Panc1 (cell line): ENCODE data around the gene RGPD8. TPM values are rescaled to one million over a fixed set of nuclear protein-coding genes. Genes with fewer than 3 reads are reported as not detected.

Source experiments
- ATAC-seq: fragments of 200-7000 bp; cut with Tn5 transposase; 2 replicates; pipeline ENCODE4 v1.9.1; 2020; ENCODE audit warnings: mild to moderate bottlenecking, moderate library complexity
- BruUV-seq: library from RNA; stranded (reverse); fragments of 400-500 nt; replicated peaks from 2 replicates; lab custom pipeline; 2021; lab: Mats Ljungman, UMichigan
- CTCF ChIA-PET: fragments of 300-600 bp; sonication (Branson Sonifier 250); formaldehyde crosslinking; loops from one replicate; lab custom pipeline; 2022; ENCODE audit warnings: antibody characterized with exemption; lab: Charles Lee
- POLR2A ChIA-PET: fragments of 300-600 bp; sonication (Branson Sonifier 250); formaldehyde crosslinking; loops from one replicate; lab custom pipeline; 2022; ENCODE audit warnings: antibody characterized with exemption; lab: Charles Lee
- DNase-seq: peaks from one replicate; pipeline ENCODE4 v3.0.0-alpha.2; 2010; ENCODE audit warnings: low read depth, low spot score
- H3K27ac ChIP-seq: 2 replicates; pipeline ENCODE4 v1.5.1; 2011; ENCODE audit warnings: mild to moderate bottlenecking, low read length, inconsistent platforms
- H3K27me3 ChIP-seq: fragments of 200-500 bp; sonication (Bioruptor generic); 2 replicates; pipeline ENCODE4 v1.6.0; 2014; ENCODE audit warnings: low read length, inconsistent platforms; ENCODE audit not compliant: control insufficient read depth, insufficient read depth
- H3K36me3 ChIP-seq: fragments of 200-500 bp; sonication (Bioruptor generic); 2 replicates; pipeline ENCODE4 v1.5.1; 2014; ENCODE audit warnings: inconsistent platforms, mild to moderate bottlenecking, low read length, moderate library complexity; ENCODE audit not compliant: control insufficient read depth, insufficient read depth
- H3K4me1 ChIP-seq: 2 replicates; pipeline ENCODE4 v1.5.1; 2011; ENCODE audit warnings: inconsistent platforms, mild to moderate bottlenecking, low read length, moderate library complexity; ENCODE audit not compliant: control insufficient read depth, insufficient read depth
- H3K4me3 ChIP-seq, 2 experiments: 2 replicates each; pipeline ENCODE4 v1.5.1; 2011 to 2012; ENCODE audit warnings: low read depth in 2 of 2, low read length in 2 of 2, mild to moderate bottlenecking in 2 of 2, inconsistent platforms in 1 of 2, moderate library complexity in 1 of 2
- H3K9me3 ChIP-seq: fragments of 200-500 bp; sonication (Bioruptor generic); 2 replicates; pipeline ENCODE4 v1.5.1; 2014; ENCODE audit warnings: low read depth, mild to moderate bottlenecking, inconsistent platforms, low read length, moderate library complexity; ENCODE audit not compliant: control insufficient read depth, insufficient read depth
- POLR2AphosphoS5 ChIP-seq: IDR thresholded peaks from 2 replicates; pipeline ENCODE4 v1.6.1; 2012; ENCODE audit warnings: mild to moderate bottlenecking, low read depth, low read length, moderate library complexity
- REST ChIP-seq, 2 experiments: IDR thresholded peaks; 2 replicates each; pipeline ENCODE4 v1.6.1; 2011 to 2012; ENCODE audit warnings: low read depth in 2 of 2, control low read depth in 1 of 2, low read length in 1 of 2, mild to moderate bottlenecking in 1 of 2, moderate library complexity in 1 of 2; ENCODE audit not compliant: insufficient read depth in 1 of 2
- SIN3A ChIP-seq: IDR thresholded peaks from 2 replicates; pipeline ENCODE4 v1.6.1; 2012; ENCODE audit warnings: low read depth, mild to moderate bottlenecking, low read length, moderate library complexity, borderline replicate concordance; ENCODE audit not compliant: insufficient read depth
- TCF7L2 ChIP-seq: IDR thresholded peaks from 2 replicates; pipeline ENCODE4 v1.6.1; 2011; ENCODE audit warnings: mild to moderate bottlenecking, low read depth, low read length, inconsistent platforms
- in situ Hi-C: cut with HindIII; loops from 2 replicates; pipeline ENCODE4 v1.10.0; 2016; ENCODE audit warnings: low sequenced_read_pairs, low pct_unique_long_range_greater_than_20kb
- intact Hi-C: fragments of 100-400 bp; cut with micrococcal nuclease; formaldehyde crosslinking; loops from one replicate; pipeline ENCODE4 v1.10.0; 2022; ENCODE audit not compliant: unreplicated experiment
- total RNA-seq: library from RNA; stranded (reverse); gene quantifications from one replicate; pipeline ENCODE4 v1.2.1, GENCODE V29; 2021; ENCODE audit not compliant: unreplicated experiment
- TF ChIP-seq, protein P1 (sequence below): fragments of 450-650 bp; IDR thresholded peaks from 2 replicates; pipeline ENCODE4 v1.5.1; 2017; ENCODE audit warnings: mild to moderate bottlenecking

RGPD8 gene
- total RNA-seq, 1 experiment from 2014 or later: 20.9 TPM

- CTCF ChIA-PET: no interaction called here
- ATAC-seq: no peak
These were observed 97.8 kb downstream of the RGPD8 start for GRCh38 chr2:112335600-112335999.

DNA sequence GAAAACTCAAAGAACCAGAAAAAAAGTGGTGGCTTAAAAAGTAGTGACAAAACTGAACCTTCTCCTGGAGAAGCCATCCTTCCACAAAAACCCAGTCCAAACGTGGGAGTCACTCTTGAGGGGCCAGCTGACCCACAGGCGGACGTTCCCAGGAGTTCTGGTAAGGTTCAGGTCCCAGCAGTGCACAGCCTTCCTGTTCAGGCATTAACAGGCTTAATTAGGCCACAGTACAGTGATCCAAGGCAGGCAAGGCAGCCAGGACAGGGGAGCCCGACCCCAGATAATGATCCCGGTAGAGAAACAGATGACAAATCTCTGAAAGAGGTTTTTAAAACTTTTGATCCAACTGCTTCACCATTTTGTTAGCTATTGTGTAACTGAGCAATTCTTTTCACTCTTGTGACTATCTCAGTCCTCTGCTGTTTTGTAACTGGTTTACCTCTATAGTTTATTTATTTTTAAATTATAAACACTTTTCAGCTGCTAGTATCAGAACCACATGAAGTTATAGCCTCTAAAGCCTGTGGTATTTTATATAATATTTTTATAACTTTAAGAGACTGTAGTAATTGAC, 101.2 kb downstream of the RGPD8 start:
- CTCF ChIA-PET: no interaction called here
- Histone ChIP-seq H3K4me3 (no peak overlapping the region), H3K9me3 (no peaks in the 10 kb centered on the region), H3K27ac (no peak overlapping the region), H3K27me3 (no peaks in the 10 kb centered on the region), H3K36me3 (no peaks in the 10 kb centered on the region), H3K4me1 (no peaks in the 10 kb centered on the region)
- ATAC-seq: no peak
- TF ChIP-seq, protein P1, sequence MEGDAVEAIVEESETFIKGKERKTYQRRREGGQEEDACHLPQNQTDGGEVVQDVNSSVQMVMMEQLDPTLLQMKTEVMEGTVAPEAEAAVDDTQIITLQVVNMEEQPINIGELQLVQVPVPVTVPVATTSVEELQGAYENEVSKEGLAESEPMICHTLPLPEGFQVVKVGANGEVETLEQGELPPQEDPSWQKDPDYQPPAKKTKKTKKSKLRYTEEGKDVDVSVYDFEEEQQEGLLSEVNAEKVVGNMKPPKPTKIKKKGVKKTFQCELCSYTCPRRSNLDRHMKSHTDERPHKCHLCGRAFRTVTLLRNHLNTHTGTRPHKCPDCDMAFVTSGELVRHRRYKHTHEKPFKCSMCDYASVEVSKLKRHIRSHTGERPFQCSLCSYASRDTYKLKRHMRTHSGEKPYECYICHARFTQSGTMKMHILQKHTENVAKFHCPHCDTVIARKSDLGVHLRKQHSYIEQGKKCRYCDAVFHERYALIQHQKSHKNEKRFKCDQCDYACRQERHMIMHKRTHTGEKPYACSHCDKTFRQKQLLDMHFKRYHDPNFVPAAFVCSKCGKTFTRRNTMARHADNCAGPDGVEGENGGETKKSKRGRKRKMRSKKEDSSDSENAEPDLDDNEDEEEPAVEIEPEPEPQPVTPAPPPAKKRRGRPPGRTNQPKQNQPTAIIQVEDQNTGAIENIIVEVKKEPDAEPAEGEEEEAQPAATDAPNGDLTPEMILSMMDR: no peak
- TF ChIP-seq TCF7L2 (no peak), POLR2AphosphoS5 (no peak), REST (IDR thresholded peaks at IDR 0.05; ENCODE audit: insufficient read depth in 1 of 2, low read depth in 2 of 2, low read length in 1 of 2) (no peak), SIN3A (no peak)
- DNase-seq: no peak
- POLR2A ChIA-PET: interaction anchor here (0.6 kb wide), 1 partner anchor 58 kb away, joined by 6 read pairs; no protein-coding TSS in a partner anchor
- intact Hi-C loops: no loop called here
- in situ Hi-C loops: no loop called here
- BruUV-seq: no TSS peak

More at GRCh38 chr2:112335600-112335999, 97.8 kb downstream of the RGPD8 start:
- H3K27ac ChIP-seq: no peak overlapping the region
- no peaks in the 10 kb centered on the region for H3K36me3 ChIP-seq
- in situ Hi-C loops (no loop called here), intact Hi-C loops (no loop called here)
- no peak overlapping the region for H3K4me3 ChIP-seq
- no TSS peak for BruUV-seq
- TF ChIP-seq, protein P1: no peak
- TF ChIP-seq REST (IDR thresholded peaks at IDR 0.05; ENCODE audit: insufficient read depth in 1 of 2, low read depth in 2 of 2, low read length in 1 of 2) (no peak), POLR2AphosphoS5 (no peak), SIN3A (no peak), TCF7L2 (no peak)
- DNase-seq: no peak
- no peaks in the 10 kb centered on the region for H3K4me1 ChIP-seq
- no peaks in the 10 kb centered on the region for H3K9me3 ChIP-seq
- POLR2A ChIA-PET: no interaction called here
- H3K27me3 ChIP-seq: no peaks in the 10 kb centered on the region
